Stimulated activated CD8-positive, alpha-beta memory T cell treated with anti-CD3 and anti-CD28 coated beads, Interleukin-2, amount 100 ng/mL, for 1 hour (primary cell): ENCODE results near the gene PM20D1.

Experiments
- DNase-seq, 2 donors: peaks; one replicate each; pipeline ENCODE4 v3.0.0-alpha.2; 2020; ENCODE audit warnings: low read depth in 2 of 2

The PM20D1 gene

GRCh38 chr1:205805082-205805711 is 44.7 kb downstream of the PM20D1 start:
- no peak for DNase-seq

DNA sequence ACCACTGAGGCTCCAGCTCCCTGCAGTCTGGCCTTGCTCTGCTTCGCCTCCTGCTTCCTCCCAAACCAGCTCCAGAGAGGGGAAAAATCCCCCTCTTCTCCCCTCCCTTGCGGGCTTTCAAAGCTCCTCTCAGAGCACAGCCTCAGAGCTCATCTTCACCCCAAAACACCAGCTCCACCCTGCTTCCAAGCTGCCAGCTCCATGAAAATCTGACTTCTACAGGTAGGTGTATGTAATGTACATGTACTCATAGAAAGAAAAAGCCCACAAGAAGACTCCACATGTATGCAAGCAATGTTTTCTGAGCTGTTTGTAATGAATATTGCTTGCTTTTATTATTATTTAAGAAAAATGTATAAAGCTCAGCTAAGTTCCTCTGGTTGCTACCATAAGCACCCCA is 45.3 kb downstream of the PM20D1 start:
- DNase-seq, result no peak

GRCh38 chr1:205803986-205804385 is 45.9 kb downstream of the PM20D1 start:
- DNase-seq, result no peak

DNA sequence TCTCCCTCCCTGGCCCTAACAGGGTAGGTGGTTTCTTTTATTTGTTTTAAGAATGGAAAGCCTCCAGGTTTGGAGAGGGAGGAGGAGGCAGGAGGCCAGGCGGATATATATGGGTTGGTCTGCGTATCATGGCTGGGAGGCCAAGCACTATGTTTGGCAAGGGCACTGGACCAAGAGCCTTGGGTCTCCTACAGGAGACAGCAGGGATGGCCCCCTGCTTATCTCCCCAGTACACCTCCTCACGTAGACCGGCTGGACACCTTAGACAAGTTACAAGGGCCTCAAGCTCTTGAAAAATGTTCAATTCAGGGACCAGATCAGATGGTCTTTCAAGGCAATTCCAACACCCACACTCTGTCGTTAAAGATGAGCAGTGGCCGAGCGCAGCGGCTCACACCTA is 47.9 kb downstream of the PM20D1 start:
- no peak for DNase-seq

DNA sequence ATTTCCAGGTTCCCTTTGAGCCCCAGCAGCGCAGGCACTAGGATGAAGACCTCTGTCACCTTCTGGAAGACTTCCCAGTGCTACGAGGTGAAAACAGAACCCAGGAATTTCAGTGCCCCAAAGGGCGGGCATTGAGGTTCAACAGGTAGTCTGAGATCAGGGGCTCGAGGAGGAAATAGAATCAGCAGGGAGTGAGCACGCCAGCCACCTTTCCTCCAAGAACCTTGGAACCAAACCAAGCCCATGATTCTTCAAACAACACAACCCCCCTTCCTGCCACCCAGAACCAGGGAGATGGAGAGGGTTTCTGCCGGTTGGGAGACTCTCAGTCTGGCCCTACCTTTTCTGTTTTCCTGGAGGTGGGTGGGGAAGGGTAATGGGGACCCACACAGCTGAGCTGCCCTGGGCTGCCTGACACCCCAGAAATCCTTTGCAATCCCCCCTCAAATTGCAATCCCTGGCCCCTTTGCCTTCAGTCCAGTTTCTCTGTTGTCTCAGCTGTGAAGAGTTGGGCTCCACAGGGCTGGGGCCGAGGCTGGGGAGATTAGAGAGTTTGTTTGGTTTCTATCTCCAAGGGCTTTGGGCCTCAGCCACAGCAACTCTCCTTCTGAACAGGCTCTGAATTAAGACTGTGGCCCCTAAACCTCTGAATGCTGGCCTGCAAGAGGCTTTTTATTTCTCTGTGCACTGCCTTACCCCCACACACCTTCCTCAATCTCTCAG is 48.8 kb downstream of the PM20D1 start:
- no peak for DNase-seq

DNA sequence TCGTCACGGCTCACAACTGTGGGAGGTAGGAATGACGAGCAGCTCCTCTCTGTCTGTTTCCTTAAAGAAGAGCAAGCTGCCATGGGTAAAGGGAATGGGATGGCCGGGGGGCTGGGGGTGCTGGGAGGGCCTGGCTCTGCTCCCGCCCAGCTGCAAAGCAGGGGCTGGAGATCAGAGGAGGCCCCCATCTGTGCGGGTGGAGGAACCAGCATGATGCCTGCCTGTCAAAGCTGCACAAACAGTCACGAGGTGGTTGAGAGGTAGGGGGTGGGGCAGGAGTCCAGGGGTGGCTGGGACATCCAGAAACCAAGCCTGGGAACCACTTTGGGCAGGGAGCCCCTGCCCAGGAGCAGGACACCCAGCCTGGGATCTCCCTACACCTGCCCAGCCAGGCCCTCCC is 49.5 kb downstream of the PM20D1 start:
- no peak for DNase-seq

DNA sequence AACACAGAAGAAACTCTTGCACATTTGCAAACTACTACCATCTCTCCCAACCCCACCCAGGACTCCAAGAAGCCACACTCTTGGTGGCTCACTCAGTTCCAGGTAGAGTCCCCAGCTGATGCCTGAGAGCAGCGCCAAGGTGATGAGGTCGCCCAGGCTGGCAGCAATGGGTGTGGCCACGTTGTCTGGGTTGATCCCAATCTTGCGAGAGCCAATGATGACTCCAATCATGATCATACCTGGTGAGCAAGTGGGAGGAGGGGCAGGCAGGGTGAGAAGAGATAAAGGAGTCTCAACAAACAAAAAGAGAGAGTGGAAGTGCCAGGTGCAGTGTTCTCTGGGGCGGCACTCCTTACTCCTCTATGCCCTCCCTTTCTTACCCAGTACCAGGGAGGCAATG is 51.4 kb downstream of the PM20D1 start:
- no peak for DNase-seq

- DNase-seq, result no peak
These were observed 52.8 kb downstream of the PM20D1 start for GRCh38 chr1:205797168-205797567.

DNA sequence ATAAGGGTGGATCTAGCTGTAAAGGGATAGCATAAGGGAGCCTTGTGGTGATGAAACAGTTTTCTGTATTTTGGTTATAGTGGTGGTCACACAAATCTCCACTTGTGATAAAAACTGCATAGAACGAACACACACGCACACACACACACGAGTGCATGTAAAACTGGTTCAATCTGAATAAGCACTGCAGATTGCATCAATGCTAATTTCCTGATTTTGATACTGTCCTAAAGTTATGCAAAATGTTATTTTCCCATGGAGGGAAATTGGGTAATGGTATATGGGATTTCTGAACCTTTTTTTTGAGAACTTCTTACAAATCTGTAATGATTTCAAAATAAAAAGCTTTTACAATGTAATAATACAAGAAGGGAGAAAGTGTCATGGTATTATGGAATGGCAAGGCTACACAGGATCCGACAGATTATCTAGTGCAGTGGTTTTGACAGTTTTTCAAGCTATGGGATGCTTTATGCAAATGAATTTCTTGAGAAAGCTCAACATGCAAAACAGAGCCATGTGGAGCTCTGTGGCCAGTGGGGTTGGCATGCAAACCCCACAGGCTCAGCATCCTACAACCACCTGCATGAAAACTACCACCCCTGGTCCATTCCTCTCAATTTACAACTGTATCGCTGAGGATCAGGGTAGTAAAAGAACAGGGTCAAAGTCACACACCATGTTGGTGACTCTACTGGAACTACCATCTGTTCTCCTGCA is 55.8 kb downstream of the PM20D1 start:
- DNase-seq, result no peak

- no peak for DNase-seq
These were observed 56.8 kb downstream of the PM20D1 start for GRCh38 chr1:205792961-205793673.

DNA sequence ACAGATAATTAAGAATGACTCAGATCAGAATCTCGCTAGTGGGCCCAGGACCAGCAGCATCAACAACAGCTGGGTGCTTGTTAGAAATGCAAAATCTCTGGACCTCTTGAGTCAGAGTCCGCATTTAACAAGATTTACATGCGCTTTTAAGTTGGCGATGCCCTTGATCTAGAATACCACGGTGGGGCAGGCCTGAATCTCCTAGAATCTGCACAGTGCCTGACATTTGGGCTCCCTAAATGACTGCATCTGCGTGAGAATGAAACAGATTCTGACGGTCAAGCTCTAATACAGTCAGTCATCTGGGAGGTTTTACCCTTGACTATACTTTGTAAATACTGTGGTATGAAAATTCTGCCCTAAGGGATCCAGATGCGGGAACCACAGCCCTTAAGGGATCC is 57.5 kb downstream of the PM20D1 start:
- DNase-seq, result no peak

- peak in 1 of 2 donors; percentile 24 for DNase-seq
These were observed 58.3 kb downstream of the PM20D1 start for GRCh38 chr1:205791568-205792180.

GRCh38 chr1:205787287-205787916 is 62.5 kb downstream of the PM20D1 start:
- no peak for DNase-seq

GRCh38 chr1:205786601-205787000 is 63.3 kb downstream of the PM20D1 start:
- no peak for DNase-seq

DNA sequence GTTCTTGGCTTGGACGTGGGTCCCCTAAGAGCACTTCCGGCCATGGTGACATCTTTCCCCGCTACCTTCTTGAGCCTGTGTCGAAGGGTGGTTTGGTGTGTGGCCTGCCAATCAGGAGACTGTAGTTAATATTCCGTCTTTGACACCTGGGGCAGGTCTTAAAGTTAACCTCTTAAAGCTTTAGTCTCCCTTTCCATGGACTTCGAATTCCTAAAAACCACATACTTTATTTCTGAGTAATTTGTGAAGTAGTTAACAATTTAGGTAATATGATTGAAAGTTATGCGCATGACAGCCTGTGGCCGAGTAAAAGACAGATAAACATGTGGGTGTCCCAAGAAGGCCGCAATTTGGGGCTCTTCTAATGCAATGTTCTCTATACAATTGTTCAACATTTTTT is 64.5 kb downstream of the PM20D1 start:
- no peak for DNase-seq

GRCh38 chr1:205783904-205784303 is 66.0 kb downstream of the PM20D1 start:
- no peak for DNase-seq

DNA sequence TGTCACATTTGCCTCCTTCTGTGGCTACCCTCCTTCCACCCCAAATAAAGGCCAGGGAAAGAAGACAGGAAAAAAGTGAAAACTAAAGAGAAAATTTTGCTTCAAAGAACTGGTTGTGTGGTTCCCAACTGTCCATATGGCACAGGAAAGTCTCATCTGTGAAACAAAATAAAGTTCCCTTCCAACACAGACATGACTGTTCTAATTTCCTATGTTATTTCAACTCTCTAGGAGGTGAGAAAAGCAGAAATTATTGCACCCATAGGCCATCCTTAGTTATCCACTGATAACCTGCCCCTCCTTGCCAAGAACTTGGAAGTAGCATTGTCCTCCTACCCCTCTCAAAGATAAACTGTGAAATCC is 66.5 kb downstream of the PM20D1 start:
- no peak for DNase-seq

GRCh38 chr1:205782627-205783432 is 67.1 kb downstream of the PM20D1 start:
- no peak for DNase-seq

DNA sequence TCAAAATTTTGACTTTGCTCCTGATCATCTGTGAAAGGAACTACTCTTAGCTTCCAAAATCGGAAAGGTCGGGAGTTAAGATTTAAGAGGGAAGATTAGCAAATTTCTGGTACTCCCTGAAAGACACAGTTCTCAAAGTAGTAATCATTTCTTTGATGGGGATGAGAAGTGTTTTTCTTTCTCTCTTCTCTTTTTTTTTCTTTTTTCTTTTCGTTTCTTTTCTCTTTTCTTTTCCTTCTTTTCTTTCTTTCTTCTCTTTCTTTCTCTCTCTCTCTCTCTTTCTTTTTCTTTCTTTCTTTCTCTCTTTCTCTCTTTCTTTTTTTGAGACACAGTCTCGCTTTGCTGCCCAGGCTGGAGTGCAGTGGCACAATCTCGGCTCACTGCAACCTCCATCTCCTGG is 69.6 kb downstream of the PM20D1 start:
- no peak for DNase-seq
